Keratinocyte (primary cell): Measurements from ENCODE around the gene WTAP.

Experiments used
- EZH2 ChIP-seq: IDR thresholded peaks from one replicate; pipeline ENCODE4 v1.6.1; 2012; ENCODE audit warnings: inconsistent platforms, mild to moderate bottlenecking, low read length, moderate library complexity
- TF ChIP-seq, protein P1 (sequence below), 3 experiments: IDR thresholded peaks in 1 of 3; conservative IDR thresholded peaks in 1 of 3; optimal IDR thresholded peaks in 1 of 3; 2 replicates in 2 of 3; 3 replicates in 1 of 3; pipeline versions ENCODE3 to v1.5.1; 2011; ENCODE audit warnings: low read length in 3 of 3, mild to moderate bottlenecking in 3 of 3, moderate library complexity in 2 of 3, control low read depth in 1 of 3, inconsistent platforms in 1 of 3; ENCODE audit not compliant: insufficient read depth in 2 of 3; ENCODE audit errors: extremely low read depth in 1 of 3

DNA sequence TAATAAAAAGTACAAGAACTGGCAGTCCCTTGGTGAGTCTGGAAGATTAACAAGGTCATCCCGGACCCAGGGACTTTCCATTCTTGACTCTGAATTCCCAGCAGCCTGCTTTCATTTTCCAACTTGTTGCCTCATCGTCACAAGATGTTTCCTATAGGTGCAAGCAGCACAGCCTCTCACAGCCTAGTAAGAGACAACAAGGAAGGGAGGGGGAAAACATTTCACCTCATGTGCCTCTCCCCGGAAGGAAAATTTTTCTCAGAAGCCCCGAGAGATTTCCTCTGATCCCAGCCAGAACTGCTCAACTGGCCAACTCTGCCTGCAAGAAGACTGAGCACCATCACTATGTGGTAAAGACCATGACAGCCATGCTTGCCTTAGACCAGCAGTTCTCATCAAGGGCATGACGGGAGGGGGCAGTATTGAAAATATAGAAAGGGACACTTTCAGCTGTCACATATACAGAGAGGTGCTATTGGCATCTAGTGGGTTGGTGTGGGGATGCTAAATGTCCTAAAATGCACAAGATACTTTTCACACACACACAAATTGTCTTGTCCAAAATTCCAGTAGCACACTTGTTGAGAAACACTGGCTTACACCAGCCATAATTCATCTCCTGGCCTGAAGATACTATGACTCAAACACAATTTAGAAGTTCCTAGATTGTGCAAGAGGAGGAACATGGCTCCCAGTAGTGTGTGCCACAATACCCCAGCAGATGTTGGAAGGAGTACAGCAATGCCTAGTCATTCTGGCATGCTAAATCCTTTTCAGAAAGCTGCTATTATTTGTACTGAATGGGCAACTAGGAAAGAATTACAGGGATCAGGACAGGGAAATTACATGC is 10.8 kb upstream of the WTAP start:
- TF ChIP-seq, protein P1, sequence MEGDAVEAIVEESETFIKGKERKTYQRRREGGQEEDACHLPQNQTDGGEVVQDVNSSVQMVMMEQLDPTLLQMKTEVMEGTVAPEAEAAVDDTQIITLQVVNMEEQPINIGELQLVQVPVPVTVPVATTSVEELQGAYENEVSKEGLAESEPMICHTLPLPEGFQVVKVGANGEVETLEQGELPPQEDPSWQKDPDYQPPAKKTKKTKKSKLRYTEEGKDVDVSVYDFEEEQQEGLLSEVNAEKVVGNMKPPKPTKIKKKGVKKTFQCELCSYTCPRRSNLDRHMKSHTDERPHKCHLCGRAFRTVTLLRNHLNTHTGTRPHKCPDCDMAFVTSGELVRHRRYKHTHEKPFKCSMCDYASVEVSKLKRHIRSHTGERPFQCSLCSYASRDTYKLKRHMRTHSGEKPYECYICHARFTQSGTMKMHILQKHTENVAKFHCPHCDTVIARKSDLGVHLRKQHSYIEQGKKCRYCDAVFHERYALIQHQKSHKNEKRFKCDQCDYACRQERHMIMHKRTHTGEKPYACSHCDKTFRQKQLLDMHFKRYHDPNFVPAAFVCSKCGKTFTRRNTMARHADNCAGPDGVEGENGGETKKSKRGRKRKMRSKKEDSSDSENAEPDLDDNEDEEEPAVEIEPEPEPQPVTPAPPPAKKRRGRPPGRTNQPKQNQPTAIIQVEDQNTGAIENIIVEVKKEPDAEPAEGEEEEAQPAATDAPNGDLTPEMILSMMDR (optimal IDR thresholded peaks at IDR 0.05 in 1 of 3, IDR thresholded peaks at IDR 0.05 in 1 of 3, conservative IDR thresholded peaks at IDR 0.05 in 1 of 3; ENCODE audit: extremely low read depth in 1 of 3, insufficient read depth in 2 of 3, low read length in 3 of 3): peak in 2 of 3 experiments; percentile 14 to 19
- TF ChIP-seq EZH2: no peak
